Gastroesophageal sphincter (tissue), 3 donors: ENCODE data around the gene IL1RL1.

Experiments used
- CTCF ChIP-seq, 4 experiments: fragments of 200-600 bp in 2 of 4; fragments of 450-650 bp in 2 of 4; sonication (generic) in 1 of 4; IDR thresholded peaks; one replicate each; pipeline ENCODE4 v1.5.1; 2017 to 2019; ENCODE audit warnings: antibody characterized with exemption in 4 of 4, mild to moderate bottlenecking in 2 of 4, moderate library complexity in 2 of 4
- EP300 ChIP-seq: sonication (generic); formaldehyde crosslinking; IDR thresholded peaks from one replicate; pipeline ENCODE4 v1.6.1; 2017; ENCODE audit warnings: antibody characterized with exemption, mild to moderate bottlenecking
- POLR2A ChIP-seq, 2 donors: fragments of 450-650 bp; IDR thresholded peaks; one replicate each; pipeline ENCODE4 v1.6.1; 2017; ENCODE audit warnings: antibody characterized with exemption in 2 of 2, mild to moderate bottlenecking in 2 of 2, moderate library complexity in 1 of 2
- POLR2AphosphoS5 ChIP-seq: sonication (generic); formaldehyde crosslinking; IDR thresholded peaks from one replicate; pipeline ENCODE4 v1.6.1; 2017; ENCODE audit warnings: antibody characterized with exemption

- TF ChIP-seq CTCF (IDR thresholded peaks at IDR 0.05) (no peak), POLR2A (IDR thresholded peaks at IDR 0.05) (no peak), POLR2AphosphoS5 (no peak), EP300 (no peak)
Measured at GRCh38 chr2:102294802-102295489, 16.4 kb upstream of the IL1RL1 start.
